GM19438 (cell line): ENCODE results near the gene DNAAF9.

Experiments
- ATAC-seq: cut with Tn5 transposase; IDR thresholded peaks from one replicate; pipeline ENCODE4 v1.9.1; 2021; ENCODE audit warnings: low read depth; ENCODE audit not compliant: unreplicated experiment

Gene DNAAF9

GRCh38 chr20:3412600-3413392, 5.3 kb upstream of the DNAAF9 start:
- no peak for ATAC-seq

GRCh38 chr20:3410464-3410863, 3.0 kb upstream of the DNAAF9 start:
- ATAC-seq, result no peak

- ATAC-seq, result no peak
Observed at GRCh38 chr20:3409417-3409816, 1.9 kb upstream of the DNAAF9 start.

GRCh38 chr20:3407771-3408637, 535 bp upstream of the DNAAF9 start:
- ATAC-seq, result peak; percentile 61

GRCh38 chr20:3406481-3407039, 909 bp downstream of the DNAAF9 start:
- ATAC-seq, result no peak

DNA sequence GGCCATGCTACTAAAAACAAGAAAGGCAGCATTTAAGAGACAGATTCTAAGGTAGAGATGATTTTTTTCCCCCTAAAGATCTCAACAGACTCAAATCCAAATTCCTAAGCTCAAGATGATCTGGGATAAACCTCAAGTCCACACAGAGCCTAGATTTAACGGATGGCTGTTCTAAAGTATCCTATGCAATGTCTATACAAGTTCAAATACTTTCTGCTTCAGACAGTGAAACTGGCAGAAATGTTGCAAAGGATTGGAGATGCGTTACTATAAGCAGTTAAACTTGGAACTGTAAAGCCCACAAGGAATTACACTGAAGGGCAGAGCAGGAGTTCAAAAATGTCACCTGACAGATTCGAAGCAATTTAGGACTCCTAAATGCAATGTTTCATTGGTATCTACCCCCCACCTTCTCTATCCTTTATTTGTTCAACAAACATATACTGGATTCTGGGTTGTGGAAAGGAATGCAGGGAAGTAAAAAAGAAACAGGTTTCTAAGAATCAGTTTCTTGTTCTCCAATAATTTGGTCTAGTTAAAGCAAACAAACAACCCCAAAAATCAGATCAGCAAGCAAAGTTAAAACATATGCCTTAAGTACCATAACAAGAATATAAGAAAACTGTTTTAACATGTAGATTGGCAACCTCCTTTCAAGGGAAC, 1.6 kb downstream of the DNAAF9 start:
- no peak for ATAC-seq

- ATAC-seq, result no peak
Observed at GRCh38 chr20:3405139-3405538, 2.3 kb downstream of the DNAAF9 start.

- no peak for ATAC-seq
Observed at GRCh38 chr20:3404402-3404801, 3.1 kb downstream of the DNAAF9 start.

- ATAC-seq, result no peak
Observed at GRCh38 chr20:3403741-3404140, 3.7 kb downstream of the DNAAF9 start.

- ATAC-seq, result no peak
Observed at GRCh38 chr20:3402453-3402852, 5.0 kb downstream of the DNAAF9 start.

DNA sequence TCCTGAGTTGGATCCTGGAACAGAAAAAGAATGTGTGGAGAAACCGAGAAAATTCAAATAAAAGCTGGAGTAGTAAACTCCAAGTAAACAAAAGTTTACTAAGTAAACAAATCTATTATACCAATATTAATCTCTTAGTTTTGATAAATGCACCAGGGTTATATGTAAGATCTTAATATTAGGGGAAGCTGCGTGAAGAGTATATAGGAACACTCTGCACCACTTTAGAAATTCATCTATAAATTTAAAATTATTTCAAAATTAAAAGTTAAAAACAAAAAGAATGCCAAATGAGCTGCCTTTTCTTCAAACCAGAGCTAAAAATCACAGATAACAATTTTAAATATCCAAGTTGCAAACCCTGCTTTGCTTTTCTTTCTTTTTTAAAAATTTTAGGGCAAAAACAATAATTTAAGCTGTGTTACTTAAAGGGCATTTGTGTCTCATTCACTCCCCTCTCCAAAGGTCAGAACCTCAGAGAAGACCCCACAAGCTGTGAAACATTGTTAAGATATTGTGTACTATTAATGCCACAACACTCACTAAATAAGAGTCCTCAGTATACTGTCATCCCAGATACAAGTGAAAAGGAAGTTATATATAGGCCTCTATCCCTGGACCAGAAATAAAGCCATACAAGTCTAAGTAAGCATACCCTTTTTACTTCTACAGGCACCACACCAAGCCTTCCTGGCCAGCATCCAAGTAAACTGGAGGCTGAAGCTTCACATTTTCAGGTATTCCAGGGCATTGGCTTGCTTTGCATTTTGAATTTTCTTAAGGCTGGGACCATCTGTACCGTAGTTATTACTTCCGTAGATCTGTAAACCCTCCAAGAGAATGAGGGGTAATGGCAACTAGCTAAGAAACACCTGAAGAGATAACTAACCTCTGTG, 7.0 kb downstream of the DNAAF9 start:
- ATAC-seq, result no peak

DNA sequence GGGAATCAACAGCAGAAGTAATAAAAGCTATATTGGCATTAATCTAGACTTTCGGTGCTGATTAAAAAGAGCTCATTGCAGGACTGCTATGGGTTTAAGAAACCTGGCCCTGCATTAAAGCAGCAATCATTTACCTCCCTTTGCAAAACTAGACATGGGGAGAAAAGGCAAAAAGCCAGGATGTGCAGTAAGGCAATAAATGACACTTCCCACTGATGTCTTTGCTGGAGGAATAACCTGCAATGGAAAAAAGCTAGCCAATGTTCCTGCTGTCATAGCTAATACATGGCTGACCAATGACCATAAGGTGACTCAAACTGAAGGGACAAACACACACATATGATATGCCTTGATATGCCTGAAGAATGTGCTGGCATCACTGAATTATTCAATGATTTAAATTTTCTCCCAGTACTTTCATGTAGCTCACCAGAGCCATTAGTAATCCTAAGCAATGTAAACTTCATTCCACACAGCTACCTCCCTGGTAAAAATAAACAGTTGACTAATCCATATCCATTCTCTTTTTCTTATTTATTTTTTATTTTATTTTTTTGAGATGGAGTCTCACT, 8.7 kb downstream of the DNAAF9 start:
- ATAC-seq, result no peak

DNA sequence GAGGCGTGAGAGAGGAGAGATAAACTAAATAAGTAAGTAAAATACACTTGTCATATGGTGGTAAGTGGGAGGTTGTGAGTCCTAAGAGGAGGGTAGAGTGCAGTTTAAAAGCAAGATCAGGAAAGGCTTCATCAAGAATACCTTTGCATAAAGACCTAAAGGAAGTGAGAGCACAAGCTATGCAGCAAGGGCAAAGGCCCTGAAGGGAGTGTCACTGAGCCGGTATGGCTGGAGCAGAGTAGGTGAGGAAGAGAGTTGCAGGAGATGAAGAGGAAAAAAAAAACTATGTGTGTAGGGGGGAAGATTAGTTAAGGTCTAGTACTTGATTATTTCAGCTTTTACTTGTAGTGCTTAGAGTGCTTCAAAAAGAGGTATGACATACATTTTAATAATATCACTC, 11.0 kb downstream of the DNAAF9 start:
- ATAC-seq, result no peak

DNA sequence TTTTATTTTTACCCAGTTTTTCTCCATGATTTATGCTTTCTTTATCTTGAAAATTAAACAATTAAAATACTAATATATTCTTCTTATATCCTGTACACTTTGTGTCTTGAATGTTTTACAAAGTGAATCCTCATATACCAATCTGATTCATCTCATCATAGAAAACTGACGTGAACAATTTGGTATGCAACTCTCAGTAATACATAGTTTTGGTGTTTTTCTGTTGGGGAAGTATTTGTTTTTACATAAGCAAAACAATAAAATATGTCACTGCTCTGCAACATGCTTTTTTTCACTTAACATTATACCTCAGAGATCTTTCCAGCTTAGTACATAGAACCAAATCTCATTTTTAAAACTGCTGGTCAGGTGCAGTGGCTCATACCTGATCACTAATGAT, 14.7 kb downstream of the DNAAF9 start:
- no peak for ATAC-seq

GRCh38 chr20:3390759-3391425, 16.6 kb downstream of the DNAAF9 start:
- no peak for ATAC-seq

GRCh38 chr20:3383878-3384495, 23.5 kb downstream of the DNAAF9 start:
- no peak for ATAC-seq

GRCh38 chr20:3382836-3383235, 24.6 kb downstream of the DNAAF9 start:
- ATAC-seq, result no peak

- no peak for ATAC-seq
Observed at GRCh38 chr20:3380228-3381070, 27.0 kb downstream of the DNAAF9 start.
